Glomerular visceral epithelial cell (primary cell): Measurements from ENCODE around the gene CADM4.

Experiments
- DNase-seq: peaks from one replicate; pipeline ENCODE4 v3.0.0-alpha.2; 2016; ENCODE audit errors: extremely low spot score

Gene CADM4

GRCh38 chr19:43634068-43634467 lies 5.6 kb downstream of the CADM4 start:
- no peak for DNase-seq

GRCh38 chr19:43633520-43633919 lies 6.1 kb downstream of the CADM4 start:
- no peak for DNase-seq

GRCh38 chr19:43631491-43631890 lies 8.2 kb downstream of the CADM4 start:
- no peak for DNase-seq

- no peak for DNase-seq
Measured at GRCh38 chr19:43628646-43629326, 10.9 kb downstream of the CADM4 start.

- no peak for DNase-seq
Measured at GRCh38 chr19:43626838-43627237, 12.8 kb downstream of the CADM4 start.

GRCh38 chr19:43625918-43626579 lies 13.6 kb downstream of the CADM4 start:
- DNase-seq: no peak

- DNase-seq: no peak
Measured at GRCh38 chr19:43624933-43625332, 14.7 kb downstream of the CADM4 start.

GRCh38 chr19:43623889-43624670 lies 15.6 kb downstream of the CADM4 start:
- DNase-seq: no peak

GRCh38 chr19:43622956-43623355 lies 16.7 kb downstream of the CADM4 start:
- DNase-seq: no peak

- no peak for DNase-seq
Measured at GRCh38 chr19:43622070-43622469, 17.6 kb downstream of the CADM4 start.

- no peak for DNase-seq
Measured at GRCh38 chr19:43620061-43621001, 19.3 kb downstream of the CADM4 start.

- peak; percentile 85 for DNase-seq
Measured at GRCh38 chr19:43619262-43620060, 20.2 kb downstream of the CADM4 start, which contains the start of gene ZNF428. TSS of gene ZNF428 (minus strand) at chr19:43619629. CDS start at chr19:43614304, 5,325 bp downstream.

- peak; percentile 37 for DNase-seq
Measured at GRCh38 chr19:43618921-43619261, 20.8 kb downstream of the CADM4 start.

GRCh38 chr19:43616954-43617353 lies 22.7 kb downstream of the CADM4 start:
- DNase-seq: no peak

GRCh38 chr19:43616306-43616705 lies 23.3 kb downstream of the CADM4 start:
- no peak for DNase-seq

- DNase-seq: no peak
Measured at GRCh38 chr19:43612374-43612773, 27.3 kb downstream of the CADM4 start.

GRCh38 chr19:43611788-43612187 lies 27.9 kb downstream of the CADM4 start, which contains the start of gene SRRM5:
TSS of gene SRRM5 (plus strand) at chr19:43612088. CDS start at chr19:43612122, 34 bp downstream.
- no peak for DNase-seq

GRCh38 chr19:43610493-43610892 lies 29.2 kb downstream of the CADM4 start:
- DNase-seq: no peak

GRCh38 chr19:43609872-43610271 lies 29.8 kb downstream of the CADM4 start:
- DNase-seq: no peak
